ENCODE results near the gene STOM.
"Not testable (repeated sequence)": the region's sequence is repeated elsewhere in the genome, so short reads cannot be mapped to it uniquely, and the experiment has no call there.

STOM gene

DNA sequence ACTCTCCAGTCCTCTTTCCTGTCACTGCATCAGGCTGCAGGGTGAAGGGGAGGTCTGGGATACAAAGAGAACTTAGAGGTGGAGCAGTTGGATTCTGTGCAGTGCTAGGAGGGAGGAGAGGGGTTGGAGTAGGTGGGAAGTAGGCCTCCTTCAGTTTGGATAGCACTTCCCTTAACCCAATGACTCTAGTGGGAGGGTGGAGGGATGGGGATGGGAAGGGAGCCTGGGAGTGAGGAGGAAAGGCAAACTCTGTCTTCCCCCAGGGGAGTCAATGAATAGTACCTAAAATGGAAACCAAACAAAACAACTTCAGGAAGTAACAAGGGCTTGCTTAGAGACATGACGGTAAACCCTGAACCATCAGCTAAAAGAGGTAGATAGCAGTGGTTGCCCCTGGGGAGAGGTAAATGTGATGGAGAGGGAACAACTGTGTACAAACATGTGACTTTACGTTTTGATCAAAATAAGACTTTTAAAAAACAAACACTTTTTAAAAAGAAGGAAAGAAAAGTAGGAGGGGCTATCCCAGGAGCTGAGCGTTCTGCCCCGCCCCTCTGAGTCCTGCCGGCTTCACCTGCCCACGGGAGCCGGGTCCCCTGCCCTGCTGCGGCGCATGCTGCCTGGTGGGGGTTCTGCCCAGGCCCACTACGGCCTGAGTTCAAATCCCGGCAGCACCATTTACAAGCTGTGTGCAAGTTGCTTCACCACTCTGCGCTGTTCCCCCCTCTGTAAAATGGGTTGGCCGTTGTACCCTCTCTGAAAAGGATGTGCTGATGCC, 71.2 kb downstream of the STOM start:
- DNase-seq: no peak

DNA sequence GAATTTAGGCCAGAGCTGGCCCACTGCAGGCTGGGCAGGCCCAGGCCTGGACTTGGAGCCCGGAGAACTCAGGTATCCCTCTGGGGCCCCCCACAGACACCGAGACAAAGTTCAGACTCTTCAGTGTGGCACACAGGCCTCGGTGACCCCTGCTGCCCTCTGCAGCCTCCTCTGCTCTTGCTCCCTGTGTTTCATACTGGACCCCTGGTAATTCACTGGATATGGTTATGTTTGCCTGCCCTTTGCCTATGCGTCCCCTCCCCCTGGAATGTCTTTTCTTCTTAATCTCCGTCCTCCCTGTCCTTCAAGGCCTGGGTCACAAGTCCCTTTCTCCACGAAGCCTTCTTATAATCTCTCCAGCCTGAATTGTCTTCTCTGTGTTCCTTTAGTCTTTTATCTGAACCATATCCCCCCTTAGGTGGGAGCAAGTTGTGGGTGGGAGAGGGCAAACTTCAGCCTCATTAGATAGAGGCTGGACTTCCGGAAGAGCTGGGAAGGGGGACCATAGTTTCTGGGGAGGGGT, 72.0 kb downstream of the STOM start:
- DNase-seq: no peak

DNA sequence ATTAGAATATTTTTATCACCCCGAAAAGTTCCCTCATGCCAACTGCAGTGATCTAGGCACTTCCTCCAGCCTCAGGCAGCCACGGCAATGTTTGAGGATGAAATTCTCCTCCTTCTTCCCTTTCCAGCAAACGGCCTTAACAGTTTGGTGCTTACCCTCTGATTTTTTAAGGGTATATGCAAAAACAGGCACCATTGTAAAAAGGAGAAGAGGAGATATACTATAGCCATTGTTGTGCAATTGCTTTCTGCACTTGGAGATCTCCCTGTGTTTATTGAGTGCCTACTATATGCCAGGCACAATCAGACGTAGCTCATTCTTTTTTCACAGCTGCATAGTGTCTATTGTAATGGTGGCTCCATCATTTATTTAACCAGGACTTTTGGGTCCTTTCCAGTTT, 72.7 kb downstream of the STOM start:
- DNase-seq: no peak

DNA sequence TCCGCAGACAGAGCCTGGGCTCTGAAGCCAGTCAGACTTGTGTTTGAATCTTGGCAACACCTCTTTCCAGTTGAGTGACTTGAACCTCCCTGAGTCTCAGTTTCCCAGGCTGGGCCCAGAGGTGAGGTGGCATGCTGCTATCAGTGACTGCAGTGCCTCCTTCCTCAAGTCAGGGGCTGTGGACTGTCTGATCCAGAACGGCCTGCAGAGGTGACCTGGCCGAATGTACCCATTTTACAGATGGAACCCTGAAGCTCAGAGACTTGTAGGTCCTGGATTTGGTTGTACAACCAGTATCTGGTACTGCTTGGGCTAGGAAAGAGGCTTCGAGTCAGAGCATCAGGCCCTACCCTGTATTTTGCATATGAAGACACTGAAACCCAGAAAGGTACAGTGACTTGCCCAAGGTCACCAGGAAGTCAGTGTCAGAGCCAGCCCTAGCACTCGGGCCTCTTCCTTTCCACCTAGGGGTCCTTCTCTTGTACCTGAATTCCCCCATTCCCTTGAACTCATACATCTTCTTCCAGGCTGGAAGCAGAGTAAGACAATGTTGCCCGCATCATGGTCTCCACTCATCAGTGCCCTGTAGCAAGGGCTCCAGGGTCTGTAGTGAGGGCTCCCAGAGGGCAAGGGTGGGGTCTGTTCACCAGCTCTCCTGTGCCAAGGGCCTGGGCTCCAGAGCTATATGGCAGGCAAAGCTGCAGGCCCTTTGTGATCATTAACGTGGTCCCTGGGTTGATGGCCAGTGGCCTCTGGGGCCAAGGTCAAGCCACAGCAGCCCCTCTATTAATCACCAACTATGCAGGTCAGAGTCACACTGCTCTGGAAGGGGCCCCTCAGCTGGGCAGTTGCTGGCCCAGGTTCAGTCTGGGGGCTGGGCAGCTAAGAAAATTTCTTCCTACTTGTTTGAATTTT, 73.6 kb downstream of the STOM start:
- no peak for DNase-seq

DNA sequence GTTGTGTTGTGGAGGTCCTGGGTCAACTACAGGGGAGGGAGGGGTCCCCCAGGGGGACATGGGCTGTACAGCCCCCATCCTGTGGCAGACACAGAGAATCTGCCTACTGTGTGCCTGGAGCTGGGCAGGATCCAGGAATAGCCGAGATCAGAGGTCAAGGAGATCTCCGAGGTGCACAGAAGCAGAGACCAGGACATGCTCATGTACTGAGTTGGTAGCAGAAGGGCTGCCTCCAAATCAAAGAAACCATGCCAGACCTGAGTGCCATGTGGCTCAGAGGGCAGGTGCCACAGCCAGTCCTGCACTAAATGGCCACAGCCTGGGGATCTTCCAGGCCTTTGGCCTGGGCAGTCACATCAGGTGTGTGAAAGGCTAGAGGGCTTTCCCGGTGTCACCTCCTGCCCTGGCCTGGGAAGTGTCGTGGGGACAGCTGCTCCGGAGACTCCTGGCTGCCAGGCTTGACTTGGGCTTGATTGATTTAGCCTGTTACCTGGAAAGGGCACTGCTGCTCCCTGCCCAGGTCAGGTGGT, 74.3 kb downstream of the STOM start:
- DNase-seq: no peak

DNA sequence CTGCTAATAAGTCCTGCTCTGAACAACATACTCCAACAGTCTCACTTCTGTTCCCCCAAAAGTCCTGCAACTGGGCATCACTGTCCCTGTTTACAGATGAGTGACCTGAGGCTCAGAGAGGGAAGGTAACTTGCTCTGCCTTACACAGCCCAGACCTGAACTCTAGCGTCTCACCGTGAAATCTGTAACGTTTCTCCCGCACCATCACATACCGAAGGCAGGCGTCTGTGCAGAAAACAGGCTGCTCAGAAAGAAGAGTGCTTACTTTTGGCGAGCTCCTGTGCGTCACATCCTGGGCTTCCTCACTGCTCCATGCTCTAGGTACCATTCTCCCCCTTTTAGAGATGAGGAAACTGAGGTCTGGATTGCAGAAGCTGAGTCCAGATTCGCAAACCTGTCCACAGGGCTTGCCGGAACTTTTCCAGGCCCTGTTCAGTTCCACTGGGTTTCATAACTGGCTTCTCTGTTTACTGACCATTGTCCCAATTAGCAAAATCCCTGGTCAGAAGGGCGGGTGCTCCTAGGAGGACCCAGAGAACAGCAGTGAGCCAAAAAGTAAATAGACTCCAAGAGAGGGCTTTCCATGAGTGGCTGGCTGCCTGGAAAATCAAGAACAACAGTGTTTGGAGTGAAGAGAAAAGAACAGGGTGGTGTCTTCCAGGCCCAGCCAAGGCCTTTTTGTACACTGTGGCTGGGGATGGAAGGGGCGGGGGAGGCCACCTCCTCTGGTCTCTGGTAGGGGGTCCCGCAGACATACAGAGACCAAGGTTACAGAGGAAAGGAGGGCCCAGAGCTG, 75.0 kb downstream of the STOM start:
- no peak for DNase-seq

DNA sequence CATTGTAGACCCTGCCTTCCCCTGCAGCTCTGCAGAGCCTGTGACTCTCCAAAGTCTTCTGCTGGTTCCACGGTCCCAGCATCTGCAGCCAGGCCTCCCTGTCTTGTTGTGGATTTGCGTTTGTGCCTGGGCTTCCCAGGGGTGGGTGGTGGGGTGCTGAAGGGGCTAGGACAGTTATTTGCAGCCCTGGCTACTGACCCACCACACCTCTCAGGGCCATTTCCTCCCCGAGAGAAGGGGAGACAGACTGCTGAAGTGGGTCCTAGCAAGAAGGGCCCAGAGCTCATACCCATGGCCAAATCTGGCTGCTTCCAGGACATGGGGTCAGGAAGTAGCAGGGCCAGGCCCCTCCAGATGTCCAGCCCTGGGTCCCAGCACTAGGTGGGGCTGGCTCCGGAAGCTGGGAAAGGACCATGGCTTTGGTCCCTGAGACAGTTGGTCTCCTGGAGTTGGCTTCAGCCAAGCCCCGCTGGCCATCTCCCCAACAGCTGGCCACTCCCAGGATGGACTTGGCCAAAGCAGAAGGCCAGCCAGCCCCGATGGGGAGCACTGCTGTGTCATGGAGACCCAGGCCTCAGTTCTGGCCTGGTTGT, 75.8 kb downstream of the STOM start:
- no peak for DNase-seq

DNA sequence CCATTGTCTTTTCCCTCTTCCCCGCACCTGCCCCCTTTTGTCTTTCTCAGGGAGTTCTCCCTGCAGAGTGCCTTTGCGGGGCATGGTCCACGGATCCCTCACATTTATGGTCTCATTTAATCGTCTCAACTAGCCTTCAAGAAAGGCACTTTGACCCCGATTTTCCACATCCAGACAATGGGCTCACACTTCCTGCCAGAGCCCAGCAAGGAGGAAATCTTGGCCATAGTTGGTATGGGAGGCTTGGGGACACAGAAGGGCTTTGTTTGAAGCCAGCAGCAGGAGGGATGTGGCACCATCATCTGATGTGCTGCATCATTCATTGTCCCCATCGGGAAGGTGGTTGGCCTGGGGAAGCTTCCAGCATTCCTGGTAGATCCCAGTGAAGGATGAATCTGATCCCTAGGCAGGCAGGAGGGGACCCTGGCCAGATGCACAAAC, 77.2 kb downstream of the STOM start:
- no peak for DNase-seq

DNA sequence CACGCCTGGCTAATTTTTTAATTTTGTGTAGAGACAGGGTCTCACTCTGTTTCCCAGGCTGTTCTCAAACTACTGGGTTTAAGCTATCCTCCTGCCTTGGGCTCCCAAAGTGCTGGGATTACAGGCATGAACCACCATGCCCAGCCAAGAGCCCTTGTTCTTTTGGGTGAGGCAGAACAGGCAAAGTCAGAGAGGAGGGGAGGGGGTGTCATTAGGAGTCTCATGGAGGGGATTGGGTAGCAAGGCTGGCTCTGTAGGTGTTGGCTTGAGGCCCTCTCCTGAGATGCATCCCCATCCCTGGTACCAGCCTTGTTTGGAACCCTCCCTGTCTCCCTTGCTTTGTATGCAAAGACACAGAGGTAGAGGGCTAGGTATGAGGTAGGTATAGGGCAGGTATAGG, 78.0 kb downstream of the STOM start:
- DNase-seq: no peak

DNA sequence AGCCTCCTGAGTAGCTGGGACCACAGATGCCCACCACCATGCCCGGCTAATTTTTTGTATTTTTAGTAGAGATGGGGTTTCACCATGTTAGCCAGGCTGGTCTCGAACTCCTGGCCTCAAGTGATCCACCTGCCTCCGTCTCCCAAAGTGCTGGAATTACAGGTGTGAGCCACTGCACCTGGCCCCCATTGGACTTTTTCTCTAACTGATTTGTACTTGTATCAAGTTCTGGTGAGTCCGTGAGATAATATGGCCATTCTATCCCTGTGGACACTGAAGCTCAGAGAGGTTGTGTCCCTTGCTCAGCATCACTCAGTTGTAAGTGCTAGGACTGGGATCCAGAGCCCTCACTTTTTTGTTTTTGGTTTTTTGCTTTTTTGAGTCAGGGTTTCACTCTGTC, 78.5 kb downstream of the STOM start:
- not testable (repeated sequence) for DNase-seq

DNA sequence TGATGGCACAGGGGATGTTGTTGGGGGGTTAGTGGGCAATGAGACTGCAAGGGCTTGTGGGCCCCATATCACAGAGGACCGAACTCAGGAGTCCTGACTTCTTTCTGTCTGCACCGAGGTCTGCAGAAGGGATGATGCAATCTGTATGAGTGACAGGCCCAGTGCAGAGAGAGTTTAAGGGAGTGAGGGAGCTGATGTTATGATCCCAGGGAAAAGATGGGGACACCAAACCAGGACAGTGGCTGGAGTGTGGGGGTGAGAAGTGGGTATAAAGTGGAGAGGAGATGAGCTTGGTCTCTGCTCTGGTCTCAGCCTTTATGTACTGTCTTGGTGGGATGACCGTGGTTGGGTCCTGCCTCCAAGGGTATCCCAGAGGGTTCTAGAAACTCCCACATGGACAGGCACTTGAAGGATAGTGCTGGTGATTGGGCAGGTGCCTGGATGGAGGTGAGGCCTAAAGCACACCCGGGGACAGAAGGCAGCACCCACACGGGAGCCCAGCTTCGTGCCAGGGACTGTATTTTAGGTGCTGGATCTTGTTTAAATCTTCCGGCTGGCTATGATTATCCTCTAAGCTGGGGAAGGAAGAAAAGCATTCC, 80.2 kb downstream of the STOM start:
- no peak for DNase-seq

DNA sequence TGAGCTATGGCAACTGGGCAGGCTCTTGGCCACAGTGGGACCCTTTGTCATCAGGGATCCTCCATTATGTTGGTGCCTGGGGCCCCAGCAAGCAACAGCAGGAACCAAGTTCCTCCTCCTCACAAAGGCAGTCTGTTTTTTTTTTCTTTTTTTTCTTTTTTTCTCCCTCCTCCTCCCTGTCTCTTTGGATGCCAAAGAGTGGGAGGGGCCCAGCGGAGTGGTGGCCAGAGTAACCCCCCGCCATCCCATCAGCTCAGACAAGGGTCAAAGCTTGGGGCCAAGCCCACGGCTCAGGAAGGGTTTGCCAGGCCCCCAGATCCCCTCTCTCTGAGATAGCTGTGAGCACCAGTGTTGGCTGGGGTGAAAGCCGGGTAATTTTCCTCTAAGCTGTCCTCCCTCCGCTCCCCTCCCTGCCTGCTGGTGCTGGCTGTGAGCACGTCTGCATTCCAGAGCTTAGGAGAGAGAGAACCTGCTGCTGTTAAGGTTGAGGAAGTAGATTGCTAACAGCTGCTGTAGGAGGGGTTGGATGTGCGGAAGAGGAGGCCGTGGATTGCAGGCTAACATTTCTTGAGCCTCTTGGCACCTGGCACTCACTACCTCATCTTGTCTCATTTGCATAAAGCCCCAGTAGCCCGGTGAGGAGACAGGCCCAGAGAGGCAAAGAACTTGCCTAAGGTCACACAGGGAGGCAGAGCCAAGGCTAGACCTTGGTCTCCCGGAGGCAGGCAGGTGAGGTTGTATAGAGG, 80.9 kb downstream of the STOM start:
- no peak for DNase-seq
